CD14-positive monocyte (primary cell): ENCODE measurements around the gene PLEKHG2. TPM values are rescaled to one million over a fixed set of nuclear protein-coding genes. Genes with fewer than 3 reads are reported as not detected.

ENCODE experiments used
- DNase-seq, 3 donors: peaks; one replicate each; pipeline ENCODE4 v3.0.0-alpha.2; 2011 to 2022
- H2AFZ ChIP-seq: 2 replicates; pipeline ENCODE4 v1.6.0; 2012; ENCODE audit warnings: mild to moderate bottlenecking, low read depth, low read length, inconsistent platforms; ENCODE audit not compliant: insufficient read depth, poor library complexity, severe bottlenecking
- H3K27ac ChIP-seq, 2 donors: 1 replicate in 1 of 2; 2 replicates in 1 of 2; pipeline ENCODE4 v1.5.1; 2012 to 2013; ENCODE audit warnings: low read length in 2 of 2, control low read depth in 1 of 2, inconsistent platforms in 1 of 2, low read depth in 1 of 2, mild to moderate bottlenecking in 1 of 2
- H3K27me3 ChIP-seq, 2 donors: one replicate each; pipeline versions ENCODE4 v1.6.0 to v1.6.1; 2011 to 2013; ENCODE audit warnings: low read length in 2 of 2; ENCODE audit not compliant: control insufficient read depth in 2 of 2, insufficient read depth in 2 of 2
- H3K36me3 ChIP-seq, 2 donors: replicated peaks in 1 of 2; 1 replicate in 1 of 2; 2 replicates in 1 of 2; pipeline versions ENCODE4 v1.5.1 to v1.6.1; 2012 to 2013; ENCODE audit warnings: low read length in 2 of 2, control low read depth in 1 of 2, inconsistent platforms in 1 of 2, mild to moderate bottlenecking in 1 of 2; ENCODE audit not compliant: insufficient read depth in 2 of 2, control insufficient read depth in 1 of 2
- H3K4me1 ChIP-seq, 2 donors: 1 replicate in 1 of 2; 2 replicates in 1 of 2; pipeline versions ENCODE4 v1.5.1 to v1.6.1; 2012 to 2013; ENCODE audit warnings: low read length in 2 of 2, control low read depth in 1 of 2, inconsistent platforms in 1 of 2, mild to moderate bottlenecking in 1 of 2, moderate library complexity in 1 of 2; ENCODE audit not compliant: insufficient read depth in 2 of 2, control insufficient read depth in 1 of 2
- H3K4me2 ChIP-seq: replicated peaks from 2 replicates; pipeline ENCODE3; 2012; ENCODE audit warnings: low read length, moderate library complexity, mild to moderate bottlenecking; ENCODE audit not compliant: poor library complexity, severe bottlenecking; ENCODE audit errors: extremely low read depth
- H3K4me3 ChIP-seq, 3 experiments: fragments of 200-600 bp in 1 of 3; sonication (generic) in 1 of 3; replicated peaks in 1 of 3; 1 replicate in 2 of 3; 2 replicates in 1 of 3; pipeline ENCODE4 v1.5.1; 2011 to 2013; ENCODE audit warnings: low read length in 3 of 3, mild to moderate bottlenecking in 3 of 3, control low read depth in 2 of 3, low read depth in 2 of 3, inconsistent platforms in 1 of 3, moderate library complexity in 1 of 3
- H3K79me2 ChIP-seq: 2 replicates; pipeline ENCODE4 v1.6.0; 2012; ENCODE audit warnings: mild to moderate bottlenecking, control low read depth, inconsistent platforms, low read length, moderate library complexity; ENCODE audit not compliant: insufficient read depth
- H3K9ac ChIP-seq: 2 replicates; pipeline ENCODE4 v1.6.0; 2017; ENCODE audit warnings: low read length, mild to moderate bottlenecking; ENCODE audit not compliant: insufficient read depth, poor library complexity, severe bottlenecking
- H3K9me3 ChIP-seq, 2 donors: replicated peaks in 1 of 2; 1 replicate in 1 of 2; 2 replicates in 1 of 2; pipeline versions ENCODE4 v1.5.1 to v1.6.1; 2012 to 2013; ENCODE audit warnings: low read length in 2 of 2, control low read depth in 1 of 2; ENCODE audit not compliant: control insufficient read depth in 1 of 2, insufficient read depth in 1 of 2
- H4K20me1 ChIP-seq: 2 replicates; pipeline ENCODE4 v1.6.0; 2012; ENCODE audit warnings: mild to moderate bottlenecking, low read length, control low read depth, moderate library complexity; ENCODE audit not compliant: insufficient read depth
- H3K27ac Mint-ChIP-seq, 7 donors: one replicate each; pipeline ENCODE4 v1.8.0; 2020; ENCODE audit warnings: mild to moderate bottlenecking in 7 of 7, mixed read lengths in 7 of 7, moderate library complexity in 6 of 7, inconsistent platforms in 2 of 7
- H3K27me3 Mint-ChIP-seq, 3 donors: one replicate each; pipeline ENCODE4 v1.8.0; 2021 to 2022; ENCODE audit warnings: low read depth in 3 of 3, mild to moderate bottlenecking in 3 of 3, mixed read lengths in 3 of 3, moderate library complexity in 3 of 3, inconsistent platforms in 1 of 3
- H3K36me3 Mint-ChIP-seq, 2 donors: one replicate each; pipeline ENCODE4 v1.8.0; 2020; ENCODE audit warnings: mixed read lengths in 2 of 2, inconsistent platforms in 1 of 2, mild to moderate bottlenecking in 1 of 2
- H3K4me1 Mint-ChIP-seq: one replicate; pipeline ENCODE4 v1.8.0; 2020; ENCODE audit warnings: mild to moderate bottlenecking, mixed read lengths
- H3K4me3 Mint-ChIP-seq, 2 donors: one replicate each; pipeline ENCODE4 v1.8.0; 2020; ENCODE audit warnings: mild to moderate bottlenecking in 2 of 2, mixed read lengths in 2 of 2, moderate library complexity in 1 of 2
- H3K9me3 Mint-ChIP-seq, 7 donors: one replicate each; pipeline ENCODE4 v1.8.0; 2020 to 2022; ENCODE audit warnings: mixed read lengths in 7 of 7, mild to moderate bottlenecking in 6 of 7, moderate library complexity in 6 of 7, inconsistent platforms in 2 of 7
- CTCF ChIP-seq: fragments of 200-600 bp; IDR thresholded peaks from one replicate; pipeline ENCODE4 v1.8.0; 2022; ENCODE audit warnings: antibody characterized with exemption, mild to moderate bottlenecking
- WGBS: methylation state at CpG from one replicate; pipeline ENCODE4 v1.1.5; 2013; ENCODE audit warnings: missing lambda C conversion rate; ENCODE audit not compliant: insufficient coverage; 5-methylcytosine and 5-hydroxymethylcytosine counted together
- intact Hi-C, 2 donors: fragments of 100-400 bp; cut with micrococcal nuclease; formaldehyde crosslinking; loops; one replicate each; pipeline versions ENCODE4 v1.15.0 to v1.15.1; 2023
- polyA plus RNA-seq, 3 donors: library from polyadenylated mRNA; depleted of rRNA in 1 of 3; unstranded in 2 of 3; stranded (reverse) in 1 of 3; fragments of 300-500 nt in 2 of 3; fragments of >200 nt in 1 of 3; fragmentation: Illumina TruSeq in 2 of 3; gene quantifications; 1 replicate in 2 of 3; 2 replicates in 1 of 3; pipeline ENCODE4 v1.2.3, GENCODE V29; 2012 to 2021
- small RNA-seq: library from RNA; depleted of rRNA; stranded (forward); fragments of <200 nt; gene quantifications from one replicate; pipeline ENCODE3, GENCODE V24; 2012; ENCODE audit warnings: low read depth; ENCODE audit not compliant: insufficient read length

The PLEKHG2 gene
- polyA plus RNA-seq, 3 donors = 0.73 to 202 (median 1.2) TPM

GRCh38 chr19:39475748-39476147 is 63.3 kb downstream of the PLEKHG2 start:
- peaks cover 54 to 62% of the 10 kb centered on the region in 2 donors for H3K36me3 ChIP-seq
- no peak overlapping the region for H3K4me3 Mint-ChIP-seq
- H3K27ac Mint-ChIP-seq = peak overlapping the region in 2 of 7 donors; percentile 32 to 77

More at GRCh38 chr19:39475748-39476147, 63.3 kb downstream of the PLEKHG2 start:
- Histone ChIP-seq H3K27me3 (no peaks in the 10 kb centered on the region), H2AFZ (no peak overlapping the region), H3K9ac (no peak overlapping the region), H3K27ac (no peak overlapping the region), H3K4me2 (no peak overlapping the region), H3K4me3 (no peak overlapping the region), H3K9me3 (no peaks in the 10 kb centered on the region), H3K4me1 (peaks cover 7 to 9% of the 10 kb centered on the region in 2 donors), H3K79me2 (peaks cover under 1% of the 10 kb centered on the region), H4K20me1 (peaks cover 12% of the 10 kb centered on the region)
- H3K4me1 Mint-ChIP-seq = peaks cover 11% of the 10 kb centered on the region
- no peak for TF ChIP-seq CTCF
- peaks cover 0 to 2% (median 0%) of the 10 kb centered on the region in 3 donors for H3K27me3 Mint-ChIP-seq
- no peak for DNase-seq
- intact Hi-C loops = no loop called here
- no peaks in the 10 kb centered on the region for H3K9me3 Mint-ChIP-seq
- 100% methylated on average over 1 of the region's 2 CpGs for WGBS
- peaks cover 53 to 67% of the 10 kb centered on the region in 2 donors for H3K36me3 Mint-ChIP-seq

Small RNA genes lying within 50 kb of the gene (small RNA-seq; reads per million reads assigned to genes)
- gene MIR4530 (not detected), gene RN7SL566P (not detected)

Other genes with a start within 250 kb of the PLEKHG2 start
- not detected for gene NCCRP1, start 215.7 kb upstream of the PLEKHG2 start, polyA plus RNA-seq
- gene SYCN, start 208.4 kb upstream of the PLEKHG2 start, polyA plus RNA-seq = not detected
- gene IFNL3, start 167.7 kb upstream of the PLEKHG2 start, polyA plus RNA-seq = not detected
- gene IFNL4, start 163.8 kb upstream of the PLEKHG2 start, polyA plus RNA-seq = not detected
- gene IFNL2, start 144.3 kb upstream of the PLEKHG2 start, polyA plus RNA-seq = not detected
- gene IFNL1, start 116.3 kb upstream of the PLEKHG2 start, polyA plus RNA-seq = not detected
- gene LRFN1, start 91.8 kb upstream of the PLEKHG2 start, polyA plus RNA-seq = 1 to 10 TPM; 1.1 to 3.0 (median 1.9) TPM
- 1,000 to 10,000 TPM in 2 of 3 donors, 100 to 1,000 TPM in 1; 548 to 1,874 (median 1,536) TPM for gene GMFG, start 76.6 kb upstream of the PLEKHG2 start, polyA plus RNA-seq
- gene SAMD4B, start 70.2 kb upstream of the PLEKHG2 start, polyA plus RNA-seq = 10 to 100 TPM in 1 of 3 donors, 1 to 10 TPM in 2; 4.5 to 56.6 (median 5.6) TPM
- gene PAF1, start 21.6 kb upstream of the PLEKHG2 start, polyA plus RNA-seq = 10 to 100 TPM; 22.7 to 37.8 (median 25.2) TPM
- gene MED29, start 21.3 kb upstream of the PLEKHG2 start, polyA plus RNA-seq = 10 to 100 TPM; 35.8 to 38.2 (median 37.0) TPM
- 1,000 to 10,000 TPM in 1 of 3 donors, 100 to 1,000 TPM in 2; 473 to 2,084 (median 632) TPM for gene ZFP36, start 5.8 kb upstream of the PLEKHG2 start, polyA plus RNA-seq
- gene RPS16, start 23.3 kb downstream of the PLEKHG2 start, polyA plus RNA-seq = 1,000 to 10,000 TPM in 2 of 3 donors, 100 to 1,000 TPM in 1; 689 to 2,619 (median 1,038) TPM
- 10 to 100 TPM; 43.6 to 83.2 (median 50.7) TPM for gene SUPT5H, start 32.9 kb downstream of the PLEKHG2 start, polyA plus RNA-seq
- gene TIMM50, start 68.2 kb downstream of the PLEKHG2 start, polyA plus RNA-seq = 10 to 100 TPM; 22.0 to 54.6 (median 43.8) TPM
- not detected for gene DLL3, start 86.3 kb downstream of the PLEKHG2 start, polyA plus RNA-seq
- gene SELENOV, start 102.5 kb downstream of the PLEKHG2 start, polyA plus RNA-seq = not detected
- gene EID2B, start 120.2 kb downstream of the PLEKHG2 start, polyA plus RNA-seq = 1 to 10 TPM; 1.2 to 2.6 (median 2.4) TPM
- gene EID2, start 127.5 kb downstream of the PLEKHG2 start, polyA plus RNA-seq = 10 to 100 TPM in 2 of 3 donors, 1 to 10 TPM in 1; 5.8 to 20.4 (median 12.5) TPM
- not detected for gene LGALS13, start 189.9 kb downstream of the PLEKHG2 start, polyA plus RNA-seq
- not detected for gene LGALS16, start 243.2 kb downstream of the PLEKHG2 start, polyA plus RNA-seq